HG02642 (cell line): ENCODE results near the gene PTPRU.

Experiments
- ATAC-seq: cut with Tn5 transposase; IDR thresholded peaks from one replicate; pipeline ENCODE4 v1.9.1; 2021; ENCODE audit warnings: mild to moderate bottlenecking; ENCODE audit not compliant: unreplicated experiment, poor library complexity

PTPRU gene

DNA sequence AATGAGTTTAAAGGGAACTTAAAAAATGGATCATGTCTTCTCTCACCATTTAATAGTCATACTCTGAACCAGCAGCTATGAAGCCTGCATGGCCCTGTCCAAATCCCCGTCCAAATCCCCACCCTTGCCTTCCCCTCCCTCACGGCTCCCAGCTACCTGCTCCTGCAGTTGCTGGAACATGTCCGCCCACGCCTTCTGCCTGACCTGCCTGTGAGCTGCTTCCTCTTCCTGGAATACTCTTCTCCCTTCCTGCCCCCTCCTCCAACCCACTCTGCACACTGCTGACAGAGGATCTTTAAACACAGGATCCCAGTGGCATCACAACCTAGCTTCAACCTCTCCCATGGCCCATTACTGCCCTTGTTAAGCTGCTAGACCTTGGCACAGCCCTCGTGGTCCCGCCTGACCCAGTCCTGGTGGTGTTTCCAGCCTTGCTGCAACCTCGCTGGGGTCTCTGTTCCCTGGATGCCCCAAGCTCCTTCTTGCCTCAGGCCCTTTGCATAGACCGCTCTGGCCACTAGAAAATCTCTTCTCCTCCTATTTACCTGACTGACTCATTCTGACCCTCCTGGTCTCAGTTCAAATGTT lies 118.3 kb downstream of the PTPRU start:
- ATAC-seq = no peak

- no peak for ATAC-seq
Measured at GRCh38 chr1:29355375-29355774, 119.1 kb downstream of the PTPRU start.

DNA sequence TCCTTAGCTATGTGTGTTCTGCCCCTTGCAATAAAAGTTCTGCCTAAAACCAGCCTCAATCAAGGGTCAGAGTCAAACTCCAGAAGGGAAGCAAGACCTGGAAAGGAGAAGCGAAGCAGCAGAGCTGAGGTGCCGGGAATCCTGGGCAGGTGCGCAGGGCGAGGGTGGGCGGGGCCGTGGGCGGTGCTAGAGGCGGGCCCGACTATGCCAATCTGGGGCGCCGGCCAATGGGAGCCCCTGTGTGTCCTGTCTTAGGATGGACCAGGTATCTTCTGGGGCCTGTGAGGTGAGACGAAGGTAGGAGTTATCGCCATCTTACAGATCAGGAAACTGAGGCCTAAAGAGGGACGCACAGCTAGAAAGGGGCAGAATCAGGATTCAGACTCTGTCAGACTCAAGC lies 120.3 kb downstream of the PTPRU start:
- no peak for ATAC-seq

GRCh38 chr1:29357452-29357851 lies 121.1 kb downstream of the PTPRU start:
- no peak for ATAC-seq

DNA sequence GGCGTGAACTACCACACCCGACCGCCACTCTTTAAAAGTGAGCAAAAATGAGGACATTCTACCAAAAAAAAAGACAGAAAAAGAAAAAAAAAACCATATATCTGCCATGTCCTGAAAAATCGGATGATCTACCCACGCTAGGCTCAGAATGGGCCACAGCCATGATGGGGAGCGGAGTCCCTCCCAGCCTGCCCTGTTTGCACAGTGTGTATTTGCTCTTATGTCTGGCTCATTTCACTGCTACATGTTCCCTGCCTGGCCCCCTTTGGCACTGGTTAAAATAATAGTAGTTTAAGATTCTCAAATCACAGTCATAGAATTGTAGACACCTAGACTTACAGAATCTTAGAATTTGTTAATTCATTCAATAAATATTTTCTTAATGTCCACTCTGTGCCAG lies 121.9 kb downstream of the PTPRU start:
- no peak for ATAC-seq

- no peak for ATAC-seq
Measured at GRCh38 chr1:29360768-29361167, 124.4 kb downstream of the PTPRU start.

DNA sequence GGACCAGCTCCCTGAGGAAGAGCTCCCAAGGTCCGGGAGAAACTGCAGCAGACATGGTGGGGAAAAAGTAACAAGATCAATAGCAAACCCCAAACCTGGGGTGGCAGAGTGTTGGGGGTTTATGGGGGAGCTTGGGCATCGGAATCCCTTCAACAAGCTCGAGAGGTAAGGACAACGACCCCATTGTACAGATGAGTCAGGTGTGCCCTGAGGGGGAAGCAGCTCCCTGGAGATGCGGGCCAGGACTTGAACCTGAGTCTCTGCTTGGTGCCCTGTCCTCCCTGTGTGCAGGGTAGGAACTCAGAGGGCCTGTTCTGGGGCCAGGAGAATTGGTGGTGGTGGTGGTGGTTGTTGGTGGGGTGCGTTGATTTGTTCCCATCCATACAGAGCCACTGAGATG lies 125.4 kb downstream of the PTPRU start:
- no peak for ATAC-seq

DNA sequence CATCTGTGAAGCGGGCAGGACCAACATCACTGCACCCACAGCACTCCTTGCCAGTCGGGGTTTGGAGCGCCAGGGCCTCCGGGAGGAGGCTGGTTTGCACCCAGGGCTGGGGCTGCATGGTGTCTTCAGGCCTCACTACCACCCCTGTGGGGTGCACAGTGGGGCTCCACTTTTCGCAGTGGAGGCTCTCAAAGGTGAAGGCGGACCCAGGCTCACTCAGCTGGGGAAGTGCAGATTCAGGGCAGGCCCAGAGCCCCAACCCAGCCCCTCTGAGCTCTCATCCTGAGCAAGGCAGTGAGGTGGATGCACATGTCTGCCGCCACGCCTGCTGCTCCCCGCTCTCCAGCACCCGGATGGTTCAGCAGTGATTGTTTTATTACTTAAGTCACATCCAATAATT lies 125.8 kb downstream of the PTPRU start:
- no peak for ATAC-seq

DNA sequence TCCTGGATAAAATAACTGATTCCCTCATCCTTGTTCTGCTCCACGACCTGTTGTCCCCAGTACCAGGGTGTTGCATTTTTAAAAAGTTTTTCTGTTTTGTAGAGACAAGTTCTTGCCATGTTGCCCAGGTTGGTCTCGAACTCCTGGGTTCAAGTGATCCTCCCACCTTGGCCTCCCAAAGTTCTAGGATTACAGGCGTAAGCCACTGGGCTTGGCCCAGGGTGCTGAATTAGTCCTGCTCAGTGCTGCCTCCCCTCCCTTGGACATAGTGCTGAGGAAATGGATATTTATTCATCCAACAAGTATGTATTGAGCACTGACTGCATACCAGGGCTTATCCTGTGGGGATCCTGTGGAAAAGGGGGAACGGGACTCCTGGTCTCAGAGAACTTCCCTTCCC lies 126.4 kb downstream of the PTPRU start:
- ATAC-seq = no peak

- ATAC-seq = no peak
Measured at GRCh38 chr1:29363536-29363935, 127.2 kb downstream of the PTPRU start.

DNA sequence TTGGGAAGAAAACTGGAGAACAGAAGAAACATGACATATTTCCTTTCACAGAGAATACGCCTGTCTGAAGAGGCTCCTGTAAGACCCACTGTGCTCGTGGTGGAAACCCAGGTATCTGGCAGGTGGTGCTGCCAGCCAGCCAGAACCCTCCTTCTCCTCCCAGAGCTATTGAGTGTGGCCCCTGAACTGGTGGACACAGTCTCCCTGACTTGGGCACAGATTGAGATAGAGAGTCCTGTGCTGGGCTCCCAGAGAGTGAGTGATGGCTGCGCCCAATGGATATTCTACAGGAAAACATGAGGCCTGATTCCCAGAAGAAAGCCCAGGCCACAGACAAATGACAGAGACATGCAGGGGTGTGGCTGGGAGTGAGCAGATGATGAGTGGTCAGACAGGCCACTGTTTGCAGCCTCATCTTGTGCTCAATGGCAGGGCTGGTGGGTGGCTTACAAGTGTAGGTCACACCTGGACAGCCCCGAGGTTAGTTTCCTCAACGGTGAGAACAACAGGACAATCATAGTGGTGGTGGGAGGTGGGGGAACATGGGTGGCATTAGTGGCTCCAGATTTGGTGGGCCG lies 127.9 kb downstream of the PTPRU start:
- no peak for ATAC-seq

DNA sequence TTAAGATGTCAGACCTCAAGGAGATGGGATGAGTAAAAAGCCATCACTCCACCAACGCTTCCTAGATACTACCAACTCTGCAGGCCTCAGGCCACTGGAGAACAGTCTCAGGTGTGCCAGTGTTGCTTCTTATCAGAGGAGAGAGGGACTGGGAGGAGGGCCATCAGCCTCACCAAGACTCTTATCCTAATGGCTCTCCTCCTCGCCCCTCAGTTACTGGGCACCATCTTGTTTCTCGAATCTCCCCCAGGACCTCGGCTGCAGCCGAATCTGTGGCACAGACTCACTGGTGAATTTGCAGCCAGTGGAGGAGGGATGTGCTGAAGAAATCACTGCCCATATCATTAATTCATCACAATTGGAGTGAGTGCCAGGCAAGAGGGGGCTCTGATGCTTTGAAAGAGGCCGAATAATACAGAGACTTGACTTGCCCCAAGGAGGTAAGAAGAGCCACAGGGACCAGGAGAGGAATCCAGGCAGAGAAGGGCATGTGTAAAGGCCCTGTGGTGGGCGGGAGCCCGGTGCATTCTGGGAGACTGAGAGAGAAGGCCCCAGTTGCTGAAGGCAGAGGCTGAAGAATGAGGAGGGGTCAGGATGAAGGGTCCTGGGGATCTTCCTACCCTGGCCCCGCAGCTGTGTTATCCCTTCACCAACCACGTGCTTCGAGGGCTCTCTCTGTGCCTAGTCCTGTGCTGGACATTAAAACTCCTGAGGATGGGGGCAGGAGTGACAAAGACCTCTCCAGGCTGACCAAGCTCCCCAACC lies 129.8 kb downstream of the PTPRU start:
- no peak for ATAC-seq

- no peak for ATAC-seq
Measured at GRCh38 chr1:29368936-29369932, 132.9 kb downstream of the PTPRU start.

- ATAC-seq = no peak
Measured at GRCh38 chr1:29370067-29370466, 133.7 kb downstream of the PTPRU start.

- no peak for ATAC-seq
Measured at GRCh38 chr1:29371332-29371731, 135.0 kb downstream of the PTPRU start.

- no peak for ATAC-seq
Measured at GRCh38 chr1:29372108-29372507, 135.8 kb downstream of the PTPRU start.
